ENCODE data around the gene ESRRB. TPM values are rescaled to one million over a fixed set of nuclear protein-coding genes. Genes with fewer than 3 reads are reported as not detected.
A peak's percentile ranks its signal among the peaks of the same experiment; 100 is the strongest.

ESRRB gene
- total and polyA plus RNA-seq, 2 experiments from 2014 or later, result 0.13 TPM; not detected in 1

- no peaks in the 10 kb centered on the region for H3K36me3 ChIP-seq (replicated peaks; ENCODE audit: insufficient read depth, low read depth)
These were observed 162.7 kb downstream of the ESRRB start for GRCh38 chr14:76538648-76539008.

GRCh38 chr14:76539130-76539529 lies 163.2 kb downstream of the ESRRB start:
- no peak overlapping the region for H3K4me2 ChIP-seq
- H4K20me1 ChIP-seq (ENCODE audit: insufficient read depth, poor library complexity, severe bottlenecking), result no peaks in the 10 kb centered on the region
- no peaks in the 10 kb centered on the region for H3K9me3 ChIP-seq (ENCODE audit: low read depth)
- H3K4me3 ChIP-seq, result no peak overlapping the region
- H3K27me3 ChIP-seq, result peaks cover under 1% of the 10 kb centered on the region
- no peak overlapping the region for H2AFZ ChIP-seq
- no peaks in the 10 kb centered on the region for H3K36me3 ChIP-seq (replicated peaks; ENCODE audit: insufficient read depth, low read depth)
- TF ChIP-seq EZH2phosphoT487 (IDR thresholded peaks at IDR 0.05; ENCODE audit: low read depth, severe bottlenecking, unreplicated experiment) (no peak), CTCF (IDR thresholded peaks at IDR 0.05; ENCODE audit: poor library complexity) (no peak), EZH2 (IDR thresholded peaks at IDR 0.05; ENCODE audit: borderline replicate concordance) (no peak)
- H3K79me2 ChIP-seq, result no peaks in the 10 kb centered on the region
- H3K4me1 ChIP-seq (ENCODE audit: insufficient read depth), result no peaks in the 10 kb centered on the region
- H3K27ac ChIP-seq, result no peak overlapping the region
- H3K9me2 ChIP-seq (replicated peaks; ENCODE audit: insufficient read depth), result no peaks in the 10 kb centered on the region
- DNase-seq (ENCODE audit: low spot score), result no peak

More at GRCh38 chr14:76538648-76539008, 162.7 kb downstream of the ESRRB start:
- Histone ChIP-seq H3K9me3 (ENCODE audit: low read depth) (no peaks in the 10 kb centered on the region), H3K9me2 (replicated peaks; ENCODE audit: insufficient read depth) (no peaks in the 10 kb centered on the region), H3K4me1 (ENCODE audit: insufficient read depth) (no peaks in the 10 kb centered on the region), H3K27ac (no peak overlapping the region), H3K4me2 (peak overlapping the region; percentile 42), H3K27me3 (peaks cover 4% of the 10 kb centered on the region), H2AFZ (no peak overlapping the region), H3K4me3 (no peak overlapping the region), H4K20me1 (ENCODE audit: insufficient read depth, poor library complexity, severe bottlenecking) (no peaks in the 10 kb centered on the region), H3K79me2 (no peaks in the 10 kb centered on the region)
- TF ChIP-seq EZH2phosphoT487 (IDR thresholded peaks at IDR 0.05; ENCODE audit: low read depth, severe bottlenecking, unreplicated experiment) (no peak), CTCF (IDR thresholded peaks at IDR 0.05; ENCODE audit: poor library complexity) (no peak), EZH2 (IDR thresholded peaks at IDR 0.05; ENCODE audit: borderline replicate concordance) (no peak)
- DNase-seq (ENCODE audit: low spot score), result no peak
- 69% methylated on average over 1 of the region's 1 CpG for WGBS (ENCODE audit: low lambda C conversion rate, missing lambda C conversion rate)

- Histone ChIP-seq H3K27ac (no peak overlapping the region), H3K4me3 (no peak overlapping the region), H4K20me1 (ENCODE audit: insufficient read depth, poor library complexity, severe bottlenecking) (no peaks in the 10 kb centered on the region), H3K9me2 (replicated peaks; ENCODE audit: insufficient read depth) (no peaks in the 10 kb centered on the region), H3K9me3 (ENCODE audit: low read depth) (no peaks in the 10 kb centered on the region), H2AFZ (no peak overlapping the region), H3K27me3 (no peaks in the 10 kb centered on the region), H3K4me2 (peak overlapping the region; percentile 61), H3K4me1 (ENCODE audit: insufficient read depth) (no peaks in the 10 kb centered on the region), H3K36me3 (replicated peaks; ENCODE audit: insufficient read depth, low read depth) (no peaks in the 10 kb centered on the region), H3K79me2 (no peaks in the 10 kb centered on the region)
- TF ChIP-seq EZH2phosphoT487 (IDR thresholded peaks at IDR 0.05; ENCODE audit: low read depth, severe bottlenecking, unreplicated experiment) (no peak), EZH2 (IDR thresholded peaks at IDR 0.05; ENCODE audit: borderline replicate concordance) (no peak), CTCF (IDR thresholded peaks at IDR 0.05; ENCODE audit: poor library complexity) (no peak)
- WGBS (ENCODE audit: low lambda C conversion rate, missing lambda C conversion rate), result 57% methylated on average over 10 of the region's 10 CpGs
- DNase-seq (ENCODE audit: low spot score), result no peak
These were observed 165.8 kb downstream of the ESRRB start for GRCh38 chr14:76541594-76542219.
